ENCODE results near the gene GALNT9.

Gene GALNT9

GRCh38 chr12:132178801-132179401 lies 150.5 kb downstream of the GALNT9 start:
- peak; percentile 49 for DNase-seq

GRCh38 chr12:132178316-132178715 lies 151.1 kb downstream of the GALNT9 start:
- DNase-seq: no peak

GRCh38 chr12:132176920-132177551 lies 152.4 kb downstream of the GALNT9 start:
- DNase-seq: no peak

- DNase-seq: no peak
Measured at GRCh38 chr12:132176385-132176919, 152.9 kb downstream of the GALNT9 start.

- no peak for DNase-seq
Measured at GRCh38 chr12:132175496-132176384, 153.6 kb downstream of the GALNT9 start.

- no peak for DNase-seq
Measured at GRCh38 chr12:132174839-132175490, 154.4 kb downstream of the GALNT9 start.

GRCh38 chr12:132174015-132174838 lies 155.2 kb downstream of the GALNT9 start:
- no peak for DNase-seq

- no peak for DNase-seq
Measured at GRCh38 chr12:132173135-132174014, 156.0 kb downstream of the GALNT9 start.

GRCh38 chr12:132172619-132173018 lies 156.8 kb downstream of the GALNT9 start:
- DNase-seq: no peak

- no peak for DNase-seq
Measured at GRCh38 chr12:132171968-132172521, 157.3 kb downstream of the GALNT9 start.

GRCh38 chr12:132171293-132171967 lies 158.0 kb downstream of the GALNT9 start:
- DNase-seq: no peak

GRCh38 chr12:132170637-132171292 lies 158.6 kb downstream of the GALNT9 start:
- DNase-seq: no peak

- DNase-seq: peak; percentile 63
Measured at GRCh38 chr12:132170094-132170636, 159.2 kb downstream of the GALNT9 start.

GRCh38 chr12:132169376-132169775 lies 160.0 kb downstream of the GALNT9 start:
- DNase-seq: no peak

- no peak for DNase-seq
Measured at GRCh38 chr12:132168311-132169031, 160.9 kb downstream of the GALNT9 start.

GRCh38 chr12:132167611-132168310 lies 161.6 kb downstream of the GALNT9 start:
- DNase-seq: no peak

- no peak for DNase-seq
Measured at GRCh38 chr12:132166801-132167591, 162.4 kb downstream of the GALNT9 start.

All from DMS79 treated with DMSO at 0.1 percent for 48 hours (cell line).